IMR-90 (cell line): ENCODE measurements around the gene CLDN22. TPM values are rescaled to one million over a fixed set of nuclear protein-coding genes. Genes with fewer than 3 reads are reported as not detected.

Source experiments
- ATAC-seq: fragments of 200-7000 bp; cut with Tn5 transposase; 2 replicates; pipeline ENCODE4 v1.9.1; 2020; ENCODE audit warnings: low read depth, mild to moderate bottlenecking, moderate library complexity
- BruUV-seq: library from RNA; stranded (reverse); fragments of 400-500 nt; replicated peaks from 2 replicates; lab custom pipeline; 2021; lab: Mats Ljungman, UMichigan
- CTCF ChIA-PET: fragments of 300-600 bp; formaldehyde crosslinking; extraction: SDS; loops from one replicate; lab custom pipeline; 2021; ENCODE audit warnings: antibody characterized with exemption; lab: Yijun Ruan, JAX
- POLR2A ChIA-PET: fragments of 300-600 bp; sonication (Branson Sonifier 250); formaldehyde crosslinking; loops from one replicate; lab custom pipeline; 2022; ENCODE audit warnings: antibody characterized with exemption; ENCODE audit not compliant: unreplicated experiment; lab: Charles Lee
- DNase-seq: peaks from one replicate; pipeline ENCODE4 v3.0.0; 2013
- H2AFZ ChIP-seq: replicated peaks from 2 replicates; pipeline ENCODE3; 2013; ENCODE audit warnings: low read length, mild to moderate bottlenecking; ENCODE audit not compliant: poor library complexity
- H2AK5ac ChIP-seq: 2 replicates; pipeline ENCODE4 v1.6.1; 2013; ENCODE audit warnings: low read depth, low read length, inconsistent platforms
- H2AK9ac ChIP-seq: replicated peaks from 2 replicates; pipeline ENCODE3; 2013; ENCODE audit warnings: mild to moderate bottlenecking, low read depth, low read length, moderate library complexity; ENCODE audit not compliant: poor library complexity
- H2BK120ac ChIP-seq: 2 replicates; pipeline ENCODE4 v1.6.1; 2013; ENCODE audit warnings: low read depth, low read length, inconsistent platforms
- H2BK15ac ChIP-seq: 3 replicates; pipeline ENCODE4 v1.6.1; 2013; ENCODE audit warnings: low read depth, low read length, inconsistent platforms
- H2BK20ac ChIP-seq: 2 replicates; pipeline ENCODE4 v1.6.1; 2013; ENCODE audit warnings: low read depth, mild to moderate bottlenecking, inconsistent platforms, low read length, moderate library complexity
- H2BK5ac ChIP-seq: 2 replicates; pipeline ENCODE4 v1.6.1; 2013; ENCODE audit warnings: mild to moderate bottlenecking, low read depth, low read length, inconsistent platforms; ENCODE audit not compliant: poor library complexity, severe bottlenecking
- H3K14ac ChIP-seq: replicated peaks from 2 replicates; pipeline ENCODE4 v1.6.1; 2013; ENCODE audit warnings: low read depth, low read length, inconsistent platforms
- H3K18ac ChIP-seq: 2 replicates; pipeline ENCODE4 v1.6.1; 2013; ENCODE audit warnings: low read depth, low read length, control low read depth
- H3K23ac ChIP-seq: 2 replicates; pipeline ENCODE4 v1.6.1; 2013; ENCODE audit warnings: low read depth, low read length, inconsistent platforms
- H3K27ac ChIP-seq: 2 replicates; pipeline ENCODE4 v1.5.1; 2013; ENCODE audit warnings: mild to moderate bottlenecking, control low read depth, low read length; ENCODE audit not compliant: insufficient read depth
- H3K27me3 ChIP-seq: 2 replicates; pipeline ENCODE4 v1.6.1; 2013; ENCODE audit warnings: low read length; ENCODE audit not compliant: control insufficient read depth, insufficient read depth
- H3K36me3 ChIP-seq: 2 replicates; pipeline ENCODE4 v1.6.1; 2013; ENCODE audit warnings: low read length, mixed read lengths; ENCODE audit not compliant: control insufficient read depth, insufficient read depth
- H3K4ac ChIP-seq: 2 replicates; pipeline ENCODE4 v1.6.1; 2013; ENCODE audit warnings: low read depth, low read length, inconsistent platforms
- H3K4me1 ChIP-seq: 2 replicates; pipeline ENCODE4 v1.6.1; 2013; ENCODE audit warnings: low read length, mixed read lengths; ENCODE audit not compliant: control insufficient read depth, insufficient read depth
- H3K4me2 ChIP-seq: 2 replicates; pipeline ENCODE4 v1.6.1; 2013; ENCODE audit warnings: low read depth, mild to moderate bottlenecking, control low read depth, low read length, moderate library complexity
- H3K4me3 ChIP-seq: 2 replicates; pipeline ENCODE4 v1.5.1; 2013; ENCODE audit warnings: low read depth, mild to moderate bottlenecking, control low read depth, low read length, moderate library complexity; ENCODE audit not compliant: insufficient read depth
- H3K56ac ChIP-seq: 2 replicates; pipeline ENCODE4 v1.6.1; 2013; ENCODE audit warnings: low read length, inconsistent platforms; ENCODE audit not compliant: insufficient read depth; ENCODE audit errors: extremely low read depth
- H3K79me1 ChIP-seq, 2 experiments: 2 replicates each; pipeline ENCODE4 v1.6.1; 2013; ENCODE audit warnings: low read length in 2 of 2, inconsistent platforms in 1 of 2, low read depth in 1 of 2
- H3K9ac ChIP-seq: 2 replicates; pipeline ENCODE4 v1.6.1; 2013; ENCODE audit warnings: low read depth, low read length, control low read depth
- H3K9me1 ChIP-seq: 2 replicates; pipeline ENCODE4 v1.6.1; 2013; ENCODE audit warnings: low read length, inconsistent platforms; ENCODE audit not compliant: insufficient read depth
- H3K9me3 ChIP-seq: 2 replicates; pipeline ENCODE4 v1.6.1; 2013; ENCODE audit warnings: low read length; ENCODE audit not compliant: control insufficient read depth, insufficient read depth
- H4K20me1 ChIP-seq: 2 replicates; pipeline ENCODE4 v1.6.1; 2013; ENCODE audit warnings: low read length, inconsistent platforms; ENCODE audit not compliant: insufficient read depth
- H4K5ac ChIP-seq: 2 replicates; pipeline ENCODE4 v1.6.1; 2013; ENCODE audit warnings: mild to moderate bottlenecking, low read depth, low read length, control low read depth
- H4K8ac ChIP-seq, 2 experiments: 2 replicates each; pipeline ENCODE4 v1.6.1; 2013; ENCODE audit warnings: low read depth in 2 of 2, low read length in 2 of 2, control low read depth in 1 of 2, inconsistent platforms in 1 of 2
- H4K91ac ChIP-seq: 2 replicates; pipeline ENCODE4 v1.6.1; 2013; ENCODE audit warnings: low read depth, low read length, inconsistent platforms; ENCODE audit not compliant: insufficient read depth
- BHLHE40 ChIP-seq: fragments of 150-350 bp; IDR thresholded peaks from 2 replicates; pipeline ENCODE4 v1.6.1; 2016; ENCODE audit warnings: mild to moderate bottlenecking, low read depth, low read length
- CEBPB ChIP-seq: IDR thresholded peaks from 2 replicates; pipeline ENCODE4 v1.6.1; 2012; ENCODE audit warnings: low read depth, low read length, improper control_type of control experiment
- CHD1 ChIP-seq: IDR thresholded peaks from 2 replicates; pipeline ENCODE4 v1.6.1; 2012; ENCODE audit warnings: low read depth, low read length, improper control_type of control experiment
- CTCF ChIP-seq: conservative IDR thresholded peaks from 2 replicates; pipeline ENCODE4 v1.5.1; 2012; ENCODE audit warnings: mild to moderate bottlenecking, low read depth, low read length, improper control_type of control experiment
- ELK1 ChIP-seq: fragments of 150-350 bp; IDR thresholded peaks from 2 replicates; pipeline ENCODE4 v1.6.1; 2016; ENCODE audit warnings: low read depth, mild to moderate bottlenecking, low read length, moderate library complexity, borderline replicate concordance
- FOS ChIP-seq: fragments of 150-350 bp; IDR thresholded peaks from 2 replicates; pipeline ENCODE4 v1.6.1; 2016; ENCODE audit warnings: low read depth, low read length
- MAFK ChIP-seq: IDR thresholded peaks from 2 replicates; pipeline ENCODE4 v1.6.1; 2012; ENCODE audit warnings: low read depth, low read length, improper control_type of control experiment
- MAZ ChIP-seq: IDR thresholded peaks from 2 replicates; pipeline ENCODE4 v1.6.1; 2012; ENCODE audit warnings: low read depth, mild to moderate bottlenecking, low read length, improper control_type of control experiment, moderate library complexity, borderline replicate concordance
- MXI1 ChIP-seq: IDR thresholded peaks from 2 replicates; pipeline ENCODE4 v1.6.1; 2012; ENCODE audit warnings: low read depth, mild to moderate bottlenecking, low read length, moderate library complexity, borderline replicate concordance
- NFE2L2 ChIP-seq: fragments of 150-350 bp; IDR thresholded peaks from 2 replicates; pipeline ENCODE4 v1.6.1; 2016; ENCODE audit warnings: low read depth, mild to moderate bottlenecking, low read length
- POLR2A ChIP-seq: IDR thresholded peaks from 2 replicates; pipeline ENCODE4 v1.6.1; 2012; ENCODE audit warnings: mild to moderate bottlenecking, low read depth, low read length
- RAD21 ChIP-seq: IDR thresholded peaks from 2 replicates; pipeline ENCODE4 v1.6.1; 2012; ENCODE audit warnings: low read length, improper control_type of control experiment
- RCOR1 ChIP-seq: IDR thresholded peaks from 2 replicates; pipeline ENCODE4 v1.6.1; 2012; ENCODE audit warnings: mild to moderate bottlenecking, low read length, improper control_type of control experiment; ENCODE audit not compliant: insufficient replicate concordance
- RFX5 ChIP-seq: IDR thresholded peaks from 2 replicates; pipeline ENCODE4 v1.8.0; 2012; ENCODE audit warnings: low read depth, mild to moderate bottlenecking, low read length, moderate library complexity
- SMC3 ChIP-seq: fragments of 150-350 bp; IDR thresholded peaks from 2 replicates; pipeline ENCODE4 v1.6.1; 2016; ENCODE audit warnings: low read depth, mild to moderate bottlenecking, antibody characterized with exemption, low read length, moderate library complexity
- USF2 ChIP-seq: fragments of 150-350 bp; IDR thresholded peaks from 2 replicates; pipeline ENCODE4 v1.6.1; 2017; ENCODE audit warnings: mild to moderate bottlenecking, antibody characterized with exemption, low read length, low read depth
- WGBS, 2 experiments: methylation state at CpG; one replicate each; pipeline versions ENCODE4 v1.1.5 to v1.1.7; 2013; ENCODE audit warnings: missing lambda C conversion rate in 2 of 2; ENCODE audit not compliant: insufficient read length in 1 of 2; ENCODE audit errors: extremely low coverage in 2 of 2; 5-methylcytosine and 5-hydroxymethylcytosine counted together
- dilution Hi-C: fragments of 300-500 bp; cut with HindIII; formaldehyde crosslinking; loops from one replicate; pipeline ENCODE4 v1.14.3; 2018; ENCODE audit warnings: low sequenced_read_pairs; ENCODE audit not compliant: unreplicated experiment
- in situ Hi-C: fragments of 300-500 bp; cut with MboI; formaldehyde crosslinking; loops from 3 replicates; pipeline ENCODE4 v1.14.3; 2019; ENCODE audit warnings: low sequenced_read_pairs, inconsistent platforms, mixed read lengths
- intact Hi-C: fragments of 100-400 bp; cut with micrococcal nuclease; formaldehyde crosslinking; loops from 2 replicates; pipeline ENCODE4 v1.10.0; 2022
- polyA plus RNA-seq, 3 experiments: library from polyadenylated mRNA; depleted of rRNA; stranded (reverse); fragments of >200 nt; gene quantifications; 2 replicates each; pipeline ENCODE4 v1.2.3, GENCODE V29; 2012; ENCODE audit warnings: low replicate concordance in 1 of 3
- total RNA-seq: library from RNA; depleted of rRNA; stranded (reverse); fragments of >200 nt; gene quantifications from 2 replicates; pipeline ENCODE4 v1.2.3, GENCODE V29; 2012

Gene CLDN22
- total and polyA plus RNA-seq, 2 of the 4 experiments (the other 2 are of a cell fraction): not detected

- no peak overlapping the region for H4K8ac ChIP-seq
- ChIA-PET CTCF (interaction anchor here (1.1 kb wide), 1 partner anchor 56 kb away, joined by 4 read pairs; no protein-coding TSS in a partner anchor), POLR2A (no interaction called here)
- H2AK9ac ChIP-seq: no peak overlapping the region
- DNase-seq (no peak), ATAC-seq (no peak)
- H4K20me1 ChIP-seq: no peaks in the 10 kb centered on the region; the same call in 1 of the 2 replicates
- no peak overlapping the region for H2BK20ac ChIP-seq
- H3K9me1 ChIP-seq: peaks cover 2% of the 10 kb centered on the region; the same call in 1 of the 2 replicates
- H3K4me2 ChIP-seq: no peak overlapping the region
- no peak overlapping the region for H3K23ac ChIP-seq
- no peak overlapping the region for H3K27ac ChIP-seq
- H3K14ac ChIP-seq: no peak overlapping the region
- no peak overlapping the region for H2BK5ac ChIP-seq
- H4K91ac ChIP-seq: no peak overlapping the region
- H2BK15ac ChIP-seq: no peak overlapping the region
- no peak overlapping the region for H3K56ac ChIP-seq
- H3K4me3 ChIP-seq: no peak overlapping the region
- BruUV-seq: no TSS peak
- no peaks in the 10 kb centered on the region for H3K79me1 ChIP-seq
- peaks cover 4% of the 10 kb centered on the region; the same call in 1 of the 2 replicates for H3K4me1 ChIP-seq
- WGBS, 2 experiments: 94% methylated on average over 3 of the region's 10 CpGs; no CpG with 5 or more reads in 1 of the 2 experiments
- no peak overlapping the region for H3K18ac ChIP-seq
- in situ Hi-C loops (no loop called here), dilution Hi-C loops (no loop called here), intact Hi-C loops (no loop called here)
- no peak overlapping the region for H2AK5ac ChIP-seq
- H2BK120ac ChIP-seq: no peak overlapping the region
- no peak overlapping the region for H4K5ac ChIP-seq
- TF ChIP-seq RFX5 (no peak), USF2 (no peak), NFE2L2 (no peak), FOS (no peak), MAFK (no peak), POLR2A (no peak), MXI1 (no peak), CEBPB (no peak), RCOR1 (no peak), ELK1 (no peak), BHLHE40 (no peak), CHD1 (no peak), MAZ (no peak), SMC3 (no peak), RAD21 (no peak), CTCF (no peak)
- H3K27me3 ChIP-seq: no peaks in the 10 kb centered on the region
- H2AFZ ChIP-seq: no peak overlapping the region
- H3K9me3 ChIP-seq: no peaks in the 10 kb centered on the region
- no peak overlapping the region for H3K9ac ChIP-seq
- H3K36me3 ChIP-seq: peaks cover 22% of the 10 kb centered on the region
- no peak overlapping the region for H3K4ac ChIP-seq
These were observed 1.4 kb downstream of the CLDN22 start for GRCh38 chr4:183318656-183319055.
